ENCODE data around the gene HHIP.
A peak's percentile ranks its signal among the peaks of the same experiment; 100 is the strongest.

The HHIP gene

GRCh38 chr4:144621681-144622080 lies 24.3 kb upstream of the HHIP start:
- H3K9me3 Mint-ChIP-seq = no peaks in the 10 kb centered on the region
- no peak overlapping the region for H3K4me3 Mint-ChIP-seq
- no peak overlapping the region for H3K27ac Mint-ChIP-seq
- H3K4me1 Mint-ChIP-seq = no peaks in the 10 kb centered on the region
- no peaks in the 10 kb centered on the region for H3K27me3 Mint-ChIP-seq (ENCODE audit: low read depth)
- H3K36me3 Mint-ChIP-seq (ENCODE audit: low read depth) = no peaks in the 10 kb centered on the region
- TF ChIP-seq, protein P1, sequence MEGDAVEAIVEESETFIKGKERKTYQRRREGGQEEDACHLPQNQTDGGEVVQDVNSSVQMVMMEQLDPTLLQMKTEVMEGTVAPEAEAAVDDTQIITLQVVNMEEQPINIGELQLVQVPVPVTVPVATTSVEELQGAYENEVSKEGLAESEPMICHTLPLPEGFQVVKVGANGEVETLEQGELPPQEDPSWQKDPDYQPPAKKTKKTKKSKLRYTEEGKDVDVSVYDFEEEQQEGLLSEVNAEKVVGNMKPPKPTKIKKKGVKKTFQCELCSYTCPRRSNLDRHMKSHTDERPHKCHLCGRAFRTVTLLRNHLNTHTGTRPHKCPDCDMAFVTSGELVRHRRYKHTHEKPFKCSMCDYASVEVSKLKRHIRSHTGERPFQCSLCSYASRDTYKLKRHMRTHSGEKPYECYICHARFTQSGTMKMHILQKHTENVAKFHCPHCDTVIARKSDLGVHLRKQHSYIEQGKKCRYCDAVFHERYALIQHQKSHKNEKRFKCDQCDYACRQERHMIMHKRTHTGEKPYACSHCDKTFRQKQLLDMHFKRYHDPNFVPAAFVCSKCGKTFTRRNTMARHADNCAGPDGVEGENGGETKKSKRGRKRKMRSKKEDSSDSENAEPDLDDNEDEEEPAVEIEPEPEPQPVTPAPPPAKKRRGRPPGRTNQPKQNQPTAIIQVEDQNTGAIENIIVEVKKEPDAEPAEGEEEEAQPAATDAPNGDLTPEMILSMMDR (IDR thresholded peaks at IDR 0.05; ENCODE audit: unreplicated experiment in 3 of 3) = no peak

- Mint-ChIP-seq H3K27me3 (ENCODE audit: low read depth) (no peaks in the 10 kb centered on the region), H3K9me3 (no peaks in the 10 kb centered on the region), H3K27ac (no peak overlapping the region), H3K36me3 (ENCODE audit: low read depth) (no peaks in the 10 kb centered on the region), H3K4me3 (no peak overlapping the region), H3K4me1 (no peaks in the 10 kb centered on the region)
- TF ChIP-seq, protein P1 (IDR thresholded peaks at IDR 0.05; ENCODE audit: unreplicated experiment in 3 of 3) = no peak
These were observed 18.3 kb upstream of the HHIP start for GRCh38 chr4:144627663-144628076.

GRCh38 chr4:144633215-144633614 lies 12.7 kb upstream of the HHIP start:
- no peak overlapping the region for H3K27ac Mint-ChIP-seq
- H3K36me3 Mint-ChIP-seq (ENCODE audit: low read depth) = no peaks in the 10 kb centered on the region
- H3K9me3 Mint-ChIP-seq = peaks cover 4% of the 10 kb centered on the region
- TF ChIP-seq, protein P1 (IDR thresholded peaks at IDR 0.05; ENCODE audit: unreplicated experiment in 3 of 3) = no peak
- no peaks in the 10 kb centered on the region for H3K27me3 Mint-ChIP-seq (ENCODE audit: low read depth)
- no peak overlapping the region for H3K4me3 Mint-ChIP-seq
- H3K4me1 Mint-ChIP-seq = no peaks in the 10 kb centered on the region

DNA sequence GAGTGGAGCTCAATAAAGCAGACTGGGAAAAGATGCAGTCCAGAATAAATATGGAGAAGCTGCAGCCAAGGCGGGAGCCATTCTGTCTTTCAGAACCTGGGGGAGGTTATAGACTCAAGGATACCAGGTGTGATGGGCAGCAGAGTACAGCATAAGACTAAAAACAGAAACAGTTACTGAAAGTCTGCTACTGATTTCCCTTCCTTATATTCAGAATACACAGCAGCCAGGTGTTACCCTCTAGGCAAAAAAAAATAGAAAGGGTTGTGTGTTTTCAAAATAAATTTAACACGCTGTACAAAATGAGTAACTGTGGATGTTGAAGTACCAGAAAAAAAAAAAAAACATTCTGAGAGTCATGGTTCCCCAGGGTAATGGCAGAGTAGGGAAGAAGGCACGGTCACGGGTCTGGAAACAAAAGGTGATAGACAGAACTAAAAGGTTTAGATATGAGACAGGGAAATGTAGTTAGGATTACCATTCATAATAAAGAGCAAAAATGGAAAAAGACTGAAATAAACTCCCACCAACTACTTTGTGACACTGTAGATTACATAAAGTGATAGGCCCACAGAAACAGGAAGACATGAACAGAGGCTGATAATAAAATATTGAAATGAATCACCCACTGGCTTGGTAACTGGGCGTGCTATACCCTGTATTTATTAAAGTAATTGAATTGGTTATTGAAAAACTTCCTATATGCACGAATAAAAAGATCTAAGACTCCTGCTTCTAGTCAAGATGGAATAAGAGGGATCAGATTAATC lies 10.8 kb upstream of the HHIP start:
- Mint-ChIP-seq H3K4me1 (no peaks in the 10 kb centered on the region), H3K27ac (no peak overlapping the region), H3K27me3 (ENCODE audit: low read depth) (no peaks in the 10 kb centered on the region), H3K4me3 (no peak overlapping the region), H3K36me3 (ENCODE audit: low read depth) (no peaks in the 10 kb centered on the region), H3K9me3 (peaks cover 4% of the 10 kb centered on the region)
- TF ChIP-seq, protein P1 (IDR thresholded peaks at IDR 0.05; ENCODE audit: unreplicated experiment in 3 of 3) = no peak

DNA sequence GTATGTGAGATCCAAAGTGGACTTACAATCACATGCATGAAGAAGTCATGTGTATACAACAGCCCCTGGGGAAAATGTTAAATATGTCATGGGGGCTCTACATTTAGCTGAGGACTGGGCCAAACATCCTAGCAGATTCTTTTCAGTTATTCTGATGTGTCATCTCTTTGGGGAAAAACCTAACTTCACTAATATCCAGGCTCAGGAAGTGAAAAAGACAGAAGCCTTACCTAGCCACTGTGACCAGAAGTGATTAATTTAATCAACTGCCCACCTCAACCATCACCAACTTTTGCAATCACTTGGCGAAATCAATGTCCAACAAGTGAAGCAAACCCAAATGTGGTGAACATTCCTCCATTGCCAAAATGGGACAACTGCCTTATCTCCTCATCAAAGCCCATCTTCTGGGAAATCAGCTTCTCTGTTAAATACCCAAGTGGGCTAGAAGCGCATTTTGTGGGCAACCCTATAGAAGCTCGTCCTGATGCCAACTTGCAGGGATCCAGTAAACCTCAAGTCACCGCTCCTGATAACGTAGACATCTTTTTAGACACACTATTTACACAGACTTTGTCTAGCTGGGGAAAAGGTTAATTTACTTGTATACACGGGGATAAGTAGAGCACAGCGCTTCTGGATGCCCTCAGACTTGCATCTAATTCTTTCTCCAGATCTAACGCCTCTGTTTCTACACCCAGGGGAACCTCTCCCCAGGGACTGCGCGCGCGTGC lies 1.4 kb upstream of the HHIP start:
- TF ChIP-seq, protein P1 (IDR thresholded peaks at IDR 0.05; ENCODE audit: unreplicated experiment in 3 of 3) = no peak
- no peaks in the 10 kb centered on the region for H3K9me3 Mint-ChIP-seq
- H3K4me1 Mint-ChIP-seq = peaks cover 33% of the 10 kb centered on the region
- no peak overlapping the region for H3K27ac Mint-ChIP-seq
- H3K36me3 Mint-ChIP-seq (ENCODE audit: low read depth) = no peaks in the 10 kb centered on the region
- peaks cover 43% of the 10 kb centered on the region for H3K27me3 Mint-ChIP-seq (ENCODE audit: low read depth)
- peak overlapping the region; percentile 76 to 84 (median 83) for H3K4me3 Mint-ChIP-seq
